Limb (tissue), 2 donors: ENCODE measurements around the gene CFB.
"Not testable (repeated sequence)": the region's sequence is repeated elsewhere in the genome, so short reads cannot be mapped to it uniquely, and the experiment has no call there.

Experiments used
- DNase-seq, 2 donors: peaks; one replicate each; pipeline ENCODE4 v3.0.0-alpha.2; 2016; ENCODE audit errors: extremely low spot score in 2 of 2

Gene CFB

GRCh38 chr6:31970604-31971271, 24.8 kb downstream of the CFB start:
- DNase-seq = no peak

- no peak for DNase-seq
These were observed 25.5 kb downstream of the CFB start for GRCh38 chr6:31971279-31971992.

- DNase-seq = peak; percentile 94 to 98
These were observed 26.3 kb downstream of the CFB start, which contains the start of gene DXO for GRCh38 chr6:31971993-31972708. DXO (minus strand) TSS chr6:31972138; CDS start chr6:31971675, 463 bp downstream.

GRCh38 chr6:31972709-31973350, 26.9 kb downstream of the CFB start:
- DNase-seq = no peak

- not testable (repeated sequence) for DNase-seq
These were observed 30.2 kb downstream of the CFB start for GRCh38 chr6:31976065-31976464.

- no peak for DNase-seq
These were observed 32.0 kb downstream of the CFB start for GRCh38 chr6:31977816-31978431.

- DNase-seq = no peak
These were observed 32.9 kb downstream of the CFB start for GRCh38 chr6:31978831-31979230.

GRCh38 chr6:31979238-31979898, 33.5 kb downstream of the CFB start:
- no peak for DNase-seq

- not testable (repeated sequence) for DNase-seq
These were observed 34.4 kb downstream of the CFB start for GRCh38 chr6:31980195-31980876.

- not testable (repeated sequence) for DNase-seq
These were observed 35.1 kb downstream of the CFB start for GRCh38 chr6:31980998-31981397.

- DNase-seq = not testable (repeated sequence)
These were observed 35.8 kb downstream of the CFB start, which contains the start of gene C4A for GRCh38 chr6:31981744-31982143. C4A (plus strand) TSS chr6:31982057; CDS start chr6:31982108, 51 bp downstream.

GRCh38 chr6:31989363-31989762, 43.5 kb downstream of the CFB start:
- not testable (repeated sequence) for DNase-seq

GRCh38 chr6:31994421-31994820, 48.5 kb downstream of the CFB start:
- DNase-seq = not testable (repeated sequence)

GRCh38 chr6:31996385-31996784, 50.5 kb downstream of the CFB start:
- DNase-seq = not testable (repeated sequence)
